Stomach (tissue), 9 donors: ENCODE data around the gene GOLPH3. TPM values are rescaled to one million over a fixed set of nuclear protein-coding genes. Genes with fewer than 3 reads are reported as not detected.

Source experiments
- DNase-seq, 2 donors: peaks; one replicate each; pipeline versions ENCODE4 v3.0.0 to v3.0.0-alpha.2; 2013 to 2019
- H3K27ac ChIP-seq, 5 donors: fragments of 200-600 bp in 4 of 5; sonication (generic) in 4 of 5; one replicate each; pipeline ENCODE4 v1.5.1; 2013 to 2019; ENCODE audit warnings: mild to moderate bottlenecking in 1 of 5, moderate library complexity in 1 of 5
- H3K27me3 ChIP-seq, 3 donors: fragments of 200-600 bp; sonication (generic); one replicate each; pipeline ENCODE4 v1.5.1; 2017 to 2019; ENCODE audit warnings: mixed run types in 1 of 3
- H3K36me3 ChIP-seq, 4 donors: fragments of 200-600 bp; sonication (generic); 1 replicate in 3 of 4; 2 replicates in 1 of 4; pipeline ENCODE4 v1.5.1; 2016 to 2019
- H3K4me1 ChIP-seq, 4 donors: fragments of 200-600 bp; sonication (generic); one replicate each; pipeline ENCODE4 v1.5.1; 2016 to 2019
- H3K4me3 ChIP-seq, 4 donors: fragments of 200-600 bp; sonication (generic) in 3 of 4; one replicate each; pipeline ENCODE4 v1.5.1; 2016 to 2019; ENCODE audit warnings: mild to moderate bottlenecking in 1 of 4
- H3K9me3 ChIP-seq, 4 donors: fragments of 200-600 bp; sonication (generic); one replicate each; pipeline ENCODE4 v1.5.1; 2016 to 2019
- EP300 ChIP-seq: sonication (generic); formaldehyde crosslinking; IDR thresholded peaks from one replicate; pipeline ENCODE4 v1.6.1; 2017; ENCODE audit warnings: antibody characterized with exemption
- POLR2A ChIP-seq, 4 donors: fragments of 450-650 bp; IDR thresholded peaks; one replicate each; pipeline ENCODE4 v1.6.1; 2016; ENCODE audit warnings: antibody characterized with exemption in 4 of 4, control low read depth in 2 of 4, mild to moderate bottlenecking in 1 of 4, moderate library complexity in 1 of 4
- POLR2AphosphoS5 ChIP-seq, 3 donors: sonication (generic); formaldehyde crosslinking; IDR thresholded peaks; one replicate each; pipeline ENCODE4 v1.6.1; 2016; ENCODE audit warnings: antibody characterized with exemption in 3 of 3
- WGBS, 5 donors: extraction: QIAGEN DNeasy Blood & Tissue Kit in 3 of 5; methylation state at CpG; one replicate each; pipeline versions ENCODE4 v1.1.5 to v1.1.7; 2013 to 2018; 5-methylcytosine and 5-hydroxymethylcytosine counted together
- intact Hi-C: fragments of 100-400 bp; cut with DNase I; formaldehyde crosslinking; loops from one replicate; pipeline ENCODE4 v1.15.1; 2023; ENCODE audit warnings: low total_unique reads
- polyA plus RNA-seq, 3 donors: library from polyadenylated mRNA; stranded (reverse); fragments of 200-250 nt; gene quantifications; one replicate each; pipeline ENCODE4 v1.2.3, GENCODE V29; 2013
- total RNA-seq, 5 donors: library from RNA; depleted of rRNA; stranded (reverse); fragments of >200 nt; gene quantifications; one replicate each; pipeline versions ENCODE4 v1.1.0 to v1.2.3, GENCODE V29; 2014 to 2016
- TF ChIP-seq, protein P1 (sequence below), 7 experiments: fragments of 450-650 bp in 4 of 7; fragments of 200-600 bp in 3 of 7; sonication (generic) in 3 of 7; IDR thresholded peaks; one replicate each; pipeline ENCODE4 v1.5.1; 2016 to 2019; ENCODE audit warnings: antibody characterized with exemption in 7 of 7, control low read depth in 2 of 7, mild to moderate bottlenecking in 1 of 7
- donor health status: healthy with polysubstance abuse.
- donor health status: Bipolar disorder and iron deficiency.
- donor health status: healthy.

Gene GOLPH3
- total and polyA plus RNA-seq, 8 donors: 38.3 to 171 (median 92.7) TPM

DNA sequence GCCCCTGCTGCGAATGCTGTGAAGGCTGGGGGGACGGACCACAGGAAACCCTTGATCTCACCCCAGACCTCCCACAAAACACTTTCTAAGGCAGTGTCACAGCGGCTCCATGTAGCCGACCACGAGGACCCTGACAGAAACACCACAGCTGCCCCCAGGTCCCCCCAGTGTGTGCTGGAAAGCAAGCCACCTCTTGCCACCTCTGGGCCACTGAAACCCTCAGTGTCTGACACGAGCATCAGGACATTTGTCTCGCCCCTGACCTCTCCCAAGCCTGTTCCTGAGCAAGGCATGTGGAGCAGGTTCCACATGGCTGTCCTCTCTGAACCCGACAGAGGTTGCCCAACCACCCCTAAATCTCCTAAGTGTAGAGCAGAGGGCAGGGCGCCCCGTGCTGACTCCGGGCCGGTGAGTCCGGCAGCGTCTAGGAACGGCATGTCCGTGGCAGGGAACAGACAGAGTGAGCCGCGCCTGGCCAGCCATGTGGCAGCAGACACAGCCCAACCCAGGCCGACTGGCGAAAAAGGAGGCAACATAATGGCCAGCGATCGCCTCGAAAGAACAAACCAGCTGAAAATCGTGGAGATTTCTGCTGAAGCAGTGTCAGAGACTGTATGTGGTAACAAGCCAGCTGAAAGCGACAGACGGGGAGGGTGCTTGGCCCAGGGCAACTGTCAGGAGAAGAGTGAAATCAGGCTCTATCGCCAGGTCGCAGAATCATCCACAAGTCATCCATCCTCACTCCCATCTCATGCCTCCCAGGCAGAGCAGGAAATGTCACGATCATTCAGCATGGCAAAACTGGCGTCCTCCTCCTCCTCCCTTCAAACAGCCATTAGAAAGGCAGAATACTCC is 84.7 kb downstream of the GOLPH3 start:
- intact Hi-C loops: loop anchor here (5.0 kb wide), 1 partner anchor 267 kb away; no protein-coding TSS in a partner anchor
- peaks cover 0 to 8% (median 4%) of the 10 kb centered on the region in 4 donors for H3K4me1 ChIP-seq
- DNase-seq: no peak
- TF ChIP-seq, protein P1, sequence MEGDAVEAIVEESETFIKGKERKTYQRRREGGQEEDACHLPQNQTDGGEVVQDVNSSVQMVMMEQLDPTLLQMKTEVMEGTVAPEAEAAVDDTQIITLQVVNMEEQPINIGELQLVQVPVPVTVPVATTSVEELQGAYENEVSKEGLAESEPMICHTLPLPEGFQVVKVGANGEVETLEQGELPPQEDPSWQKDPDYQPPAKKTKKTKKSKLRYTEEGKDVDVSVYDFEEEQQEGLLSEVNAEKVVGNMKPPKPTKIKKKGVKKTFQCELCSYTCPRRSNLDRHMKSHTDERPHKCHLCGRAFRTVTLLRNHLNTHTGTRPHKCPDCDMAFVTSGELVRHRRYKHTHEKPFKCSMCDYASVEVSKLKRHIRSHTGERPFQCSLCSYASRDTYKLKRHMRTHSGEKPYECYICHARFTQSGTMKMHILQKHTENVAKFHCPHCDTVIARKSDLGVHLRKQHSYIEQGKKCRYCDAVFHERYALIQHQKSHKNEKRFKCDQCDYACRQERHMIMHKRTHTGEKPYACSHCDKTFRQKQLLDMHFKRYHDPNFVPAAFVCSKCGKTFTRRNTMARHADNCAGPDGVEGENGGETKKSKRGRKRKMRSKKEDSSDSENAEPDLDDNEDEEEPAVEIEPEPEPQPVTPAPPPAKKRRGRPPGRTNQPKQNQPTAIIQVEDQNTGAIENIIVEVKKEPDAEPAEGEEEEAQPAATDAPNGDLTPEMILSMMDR (IDR thresholded peaks at IDR 0.05): no peak
- TF ChIP-seq POLR2AphosphoS5 (IDR thresholded peaks at IDR 0.05) (no peak), POLR2A (IDR thresholded peaks at IDR 0.05) (no peak), EP300 (no peak)
- no peak overlapping the region for H3K4me3 ChIP-seq
- H3K27me3 ChIP-seq: no peaks in the 10 kb centered on the region
- H3K27ac ChIP-seq: no peak overlapping the region
- 88 to 92% (median 92%) methylated on average over 27 to 30 of the region's 30 CpGs for WGBS, 5 donors
- no peaks in the 10 kb centered on the region for H3K9me3 ChIP-seq
- peaks cover 0 to 49% (median 40%) of the 10 kb centered on the region in 4 donors for H3K36me3 ChIP-seq

DNA sequence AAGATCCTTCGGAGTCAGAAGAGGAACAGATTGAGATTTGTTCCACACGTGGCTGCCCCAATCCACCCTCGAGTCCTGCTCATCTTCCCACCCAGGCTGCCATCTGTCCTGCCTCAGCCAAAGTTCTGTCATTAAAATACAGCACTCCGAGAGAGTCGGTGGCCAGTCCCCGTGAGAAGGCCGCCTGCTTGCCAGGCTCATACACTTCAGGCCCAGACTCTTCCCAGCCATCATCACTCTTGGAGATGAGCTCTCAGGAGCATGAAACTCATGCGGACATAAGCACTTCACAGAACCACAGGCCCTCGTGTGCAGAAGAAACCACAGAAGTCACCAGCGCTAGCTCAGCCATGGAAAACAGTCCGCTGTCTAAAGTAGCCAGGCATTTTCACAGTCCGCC is 85.9 kb downstream of the GOLPH3 start:
- no peak for DNase-seq
- Histone ChIP-seq H3K4me3 (no peak overlapping the region), H3K27me3 (no peaks in the 10 kb centered on the region), H3K27ac (no peak overlapping the region), H3K36me3 (peaks cover 0 to 49% (median 37%) of the 10 kb centered on the region in 4 donors), H3K9me3 (no peaks in the 10 kb centered on the region), H3K4me1 (peaks cover 0 to 4% (median 2%) of the 10 kb centered on the region in 4 donors)
- intact Hi-C loops: loop anchor here (5.0 kb wide), 1 partner anchor 266 kb away; no protein-coding TSS in a partner anchor
- TF ChIP-seq, protein P1 (IDR thresholded peaks at IDR 0.05): no peak
- TF ChIP-seq POLR2AphosphoS5 (IDR thresholded peaks at IDR 0.05) (no peak), POLR2A (IDR thresholded peaks at IDR 0.05) (no peak), EP300 (no peak)
- 83 to 91% (median 90%) methylated on average over 9 to 12 of the region's 12 CpGs for WGBS, 5 donors

DNA sequence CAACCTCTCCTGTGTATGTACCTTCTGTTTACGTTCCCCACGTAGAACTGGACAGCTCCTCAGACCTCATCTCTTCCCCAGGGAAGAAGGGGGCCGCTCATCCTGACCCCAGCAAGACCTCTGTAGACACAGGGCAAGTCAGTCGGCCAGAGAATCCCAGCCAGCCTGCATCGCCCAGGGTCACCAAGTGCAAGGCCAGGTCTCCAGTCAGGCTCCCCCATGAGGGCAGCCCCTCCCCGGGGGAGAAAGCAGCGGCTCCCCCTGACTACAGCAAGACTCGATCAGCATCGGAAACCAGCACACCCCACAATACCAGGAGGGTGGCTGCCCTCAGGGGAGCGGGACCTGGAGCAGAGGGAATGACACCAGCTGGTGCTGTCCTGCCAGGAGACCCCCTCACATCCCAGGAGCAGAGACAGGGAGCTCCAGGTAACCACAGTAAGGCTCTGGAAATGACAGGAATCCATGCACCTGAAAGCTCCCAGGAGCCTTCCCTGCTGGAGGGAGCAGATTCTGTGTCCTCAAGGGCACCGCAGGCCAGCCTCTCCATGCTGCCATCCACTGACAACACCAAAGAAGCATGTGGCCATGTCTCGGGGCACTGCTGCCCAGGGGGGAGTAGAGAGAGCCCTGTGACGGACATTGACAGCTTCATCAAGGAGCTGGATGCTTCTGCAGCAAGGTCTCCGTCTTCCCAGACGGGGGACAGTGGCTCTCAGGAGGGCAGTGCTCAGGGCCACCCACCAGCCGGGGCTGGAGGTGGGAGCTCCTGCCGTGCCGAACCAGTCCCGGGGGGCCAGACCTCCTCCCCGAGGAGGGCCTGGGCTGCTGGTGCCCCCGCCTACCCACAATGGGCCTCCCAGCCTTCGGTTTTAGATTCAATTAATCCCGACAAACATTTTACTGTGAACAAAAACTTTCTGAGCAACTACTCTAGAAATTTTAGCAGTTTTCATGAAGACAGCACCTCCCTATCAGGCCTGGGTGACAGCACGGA is 86.7 kb downstream of the GOLPH3 start:
- no peak for DNase-seq
- intact Hi-C loops: loop anchor here (5.0 kb wide), 1 partner anchor 265 kb away; no protein-coding TSS in a partner anchor
- Histone ChIP-seq H3K27ac (no peak overlapping the region), H3K27me3 (no peaks in the 10 kb centered on the region), H3K36me3 (peaks cover 0 to 49% (median 37%) of the 10 kb centered on the region in 4 donors), H3K4me3 (no peak overlapping the region), H3K4me1 (no peaks in the 10 kb centered on the region), H3K9me3 (no peaks in the 10 kb centered on the region)
- TF ChIP-seq POLR2AphosphoS5 (IDR thresholded peaks at IDR 0.05) (no peak), POLR2A (IDR thresholded peaks at IDR 0.05) (no peak), EP300 (no peak)
- 88 to 93% (median 92%) methylated on average over 17 to 24 of the region's 24 CpGs for WGBS, 5 donors

DNA sequence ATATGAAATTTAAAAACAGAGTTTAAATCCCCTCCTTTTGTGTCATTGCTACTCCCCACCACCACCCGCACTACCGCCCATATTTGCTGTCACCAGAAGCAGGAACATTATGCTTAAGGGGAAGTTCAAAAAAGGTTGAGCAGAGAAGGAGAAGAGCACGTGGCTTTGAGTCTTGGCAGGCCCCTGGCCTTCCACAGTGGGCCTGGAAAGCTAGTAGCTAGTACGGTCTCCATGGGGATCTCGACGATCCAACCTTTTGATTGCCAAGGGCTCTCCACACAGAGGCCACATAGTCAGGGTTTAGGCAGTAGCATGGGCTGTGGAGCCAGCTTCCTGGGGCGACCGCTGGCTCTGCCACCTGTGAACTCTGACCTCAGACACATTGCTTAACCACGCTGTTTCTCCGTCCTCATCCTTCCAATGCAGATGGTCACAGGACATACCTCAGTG is 90.1 kb downstream of the GOLPH3 start:
- H3K9me3 ChIP-seq: no peaks in the 10 kb centered on the region
- peaks cover 0 to 29% (median 19%) of the 10 kb centered on the region in 4 donors for H3K36me3 ChIP-seq
- 79 to 87% (median 83%) methylated on average over 10 of the region's 10 CpGs for WGBS, 5 donors
- TF ChIP-seq, protein P1 (IDR thresholded peaks at IDR 0.05): no peak
- TF ChIP-seq EP300 (no peak), POLR2AphosphoS5 (IDR thresholded peaks at IDR 0.05) (no peak), POLR2A (IDR thresholded peaks at IDR 0.05) (no peak)
- no peak overlapping the region for H3K4me3 ChIP-seq
- DNase-seq: no peak
- intact Hi-C loops: no loop called here
- H3K27ac ChIP-seq: no peak overlapping the region
- no peaks in the 10 kb centered on the region for H3K27me3 ChIP-seq
- no peaks in the 10 kb centered on the region for H3K4me1 ChIP-seq
